Measurements from ENCODE around the gene UGT1A4.

The UGT1A4 gene

DNA sequence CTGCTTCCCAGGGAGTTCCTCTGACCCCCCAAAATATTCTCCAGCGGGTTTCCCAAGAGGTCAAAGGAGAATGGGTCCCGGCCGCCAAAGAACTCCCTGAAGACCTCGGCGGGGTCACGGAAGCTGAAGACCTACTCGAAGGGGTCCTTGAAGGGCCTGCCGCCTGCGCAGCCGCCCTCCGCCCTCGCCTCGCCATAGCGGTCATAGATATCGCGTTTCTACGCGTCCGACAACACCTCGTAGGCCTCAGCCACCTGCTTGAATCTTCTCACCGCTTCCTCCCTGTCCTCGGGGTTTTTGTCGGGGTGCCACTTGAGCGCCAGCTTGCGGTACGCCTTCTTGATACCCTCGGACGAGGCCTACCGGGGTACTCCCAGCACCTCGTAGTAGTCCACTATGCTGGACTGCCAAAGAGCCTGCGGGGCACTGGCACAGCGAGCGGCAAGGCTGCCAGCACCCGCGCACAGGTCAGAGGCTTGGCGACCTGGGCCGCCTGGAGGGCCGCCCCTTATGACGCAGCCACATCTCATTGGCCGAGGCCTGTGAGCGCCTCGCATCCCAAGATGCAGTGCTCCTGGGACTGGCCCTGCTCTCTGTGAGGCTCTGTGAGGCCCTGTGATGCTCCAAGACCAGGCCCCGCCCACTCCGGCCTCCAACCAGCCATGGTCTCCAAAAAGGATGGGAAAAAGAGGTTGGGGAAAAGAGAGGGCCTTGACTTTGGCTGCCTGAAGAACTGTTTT, 36.5 kb downstream of the UGT1A4 start:
- no peak overlapping the region for H3K4me3 ChIP-seq
- H3K27ac ChIP-seq = no peak overlapping the region
- DNase-seq (ENCODE audit: low spot score) = no peak
- TF ChIP-seq, protein P1, sequence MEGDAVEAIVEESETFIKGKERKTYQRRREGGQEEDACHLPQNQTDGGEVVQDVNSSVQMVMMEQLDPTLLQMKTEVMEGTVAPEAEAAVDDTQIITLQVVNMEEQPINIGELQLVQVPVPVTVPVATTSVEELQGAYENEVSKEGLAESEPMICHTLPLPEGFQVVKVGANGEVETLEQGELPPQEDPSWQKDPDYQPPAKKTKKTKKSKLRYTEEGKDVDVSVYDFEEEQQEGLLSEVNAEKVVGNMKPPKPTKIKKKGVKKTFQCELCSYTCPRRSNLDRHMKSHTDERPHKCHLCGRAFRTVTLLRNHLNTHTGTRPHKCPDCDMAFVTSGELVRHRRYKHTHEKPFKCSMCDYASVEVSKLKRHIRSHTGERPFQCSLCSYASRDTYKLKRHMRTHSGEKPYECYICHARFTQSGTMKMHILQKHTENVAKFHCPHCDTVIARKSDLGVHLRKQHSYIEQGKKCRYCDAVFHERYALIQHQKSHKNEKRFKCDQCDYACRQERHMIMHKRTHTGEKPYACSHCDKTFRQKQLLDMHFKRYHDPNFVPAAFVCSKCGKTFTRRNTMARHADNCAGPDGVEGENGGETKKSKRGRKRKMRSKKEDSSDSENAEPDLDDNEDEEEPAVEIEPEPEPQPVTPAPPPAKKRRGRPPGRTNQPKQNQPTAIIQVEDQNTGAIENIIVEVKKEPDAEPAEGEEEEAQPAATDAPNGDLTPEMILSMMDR (IDR thresholded peaks at IDR 0.05) = no peak

GRCh38 chr2:233756429-233757081, 38.0 kb downstream of the UGT1A4 start:
- DNase-seq (ENCODE audit: low spot score) = no peak
- Histone ChIP-seq H3K4me3 (no peak overlapping the region), H3K27ac (no peak overlapping the region)
- TF ChIP-seq, protein P1 (IDR thresholded peaks at IDR 0.05) = no peak

DNA sequence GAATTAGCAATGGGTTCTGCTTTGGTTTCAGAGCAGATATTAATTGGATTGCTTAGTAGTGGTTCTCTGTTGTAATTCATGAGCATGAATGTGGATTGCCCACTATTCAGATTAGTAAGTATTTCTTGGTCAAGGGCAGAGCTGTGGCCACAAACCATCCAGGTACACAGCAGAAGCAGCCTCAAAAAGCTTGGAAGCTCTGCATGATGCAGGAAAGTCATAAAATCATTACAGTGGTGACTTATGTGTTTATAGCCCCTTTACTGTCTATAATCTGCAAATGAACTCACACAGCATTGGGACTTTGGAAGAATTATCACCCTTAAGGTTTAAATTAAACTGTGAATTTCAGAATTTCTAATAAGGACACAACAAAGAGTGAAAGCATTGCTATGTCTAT, 39.6 kb downstream of the UGT1A4 start:
- DNase-seq (ENCODE audit: low spot score) = no peak
- no peak overlapping the region for H3K27ac ChIP-seq
- TF ChIP-seq, protein P1 (IDR thresholded peaks at IDR 0.05) = no peak
- H3K4me3 ChIP-seq = no peak overlapping the region

DNA sequence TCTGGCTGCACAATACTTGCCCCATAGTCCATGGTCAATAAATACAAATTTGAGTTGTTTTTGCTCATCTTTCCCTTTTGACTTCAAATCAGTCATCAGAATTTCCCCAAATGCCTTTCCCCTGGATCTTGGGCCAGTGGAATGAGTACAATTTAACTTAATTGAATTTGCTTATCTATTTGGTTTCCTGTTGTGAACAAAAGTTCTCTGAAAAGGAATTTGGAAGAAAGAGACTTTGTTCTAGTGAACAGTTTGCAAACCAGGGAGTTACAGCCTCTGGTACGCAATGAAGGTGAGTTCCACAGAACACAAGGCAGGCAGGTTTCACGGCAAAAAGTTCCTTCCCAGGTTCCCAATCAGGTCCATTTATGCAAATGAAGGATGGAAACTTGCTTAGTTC, 40.3 kb downstream of the UGT1A4 start:
- no peak for DNase-seq (ENCODE audit: low spot score)
- H3K27ac ChIP-seq = no peak overlapping the region
- TF ChIP-seq, protein P1 (IDR thresholded peaks at IDR 0.05) = no peak
- no peak overlapping the region for H3K4me3 ChIP-seq

GRCh38 chr2:233760043-233760442, 41.5 kb downstream of the UGT1A4 start, which contains the start of gene UGT1A1:
UGT1A1 (plus strand) TSS chr2:233760270; CDS start chr2:233760288, 18 bp downstream.
- Histone ChIP-seq H3K4me3 (no peak within 1 kb of the TSS), H3K27ac (no peak within 1 kb of the TSS)
- no peak for DNase-seq (ENCODE audit: low spot score)
- TF ChIP-seq, protein P1 (IDR thresholded peaks at IDR 0.05) = no peak

DNA sequence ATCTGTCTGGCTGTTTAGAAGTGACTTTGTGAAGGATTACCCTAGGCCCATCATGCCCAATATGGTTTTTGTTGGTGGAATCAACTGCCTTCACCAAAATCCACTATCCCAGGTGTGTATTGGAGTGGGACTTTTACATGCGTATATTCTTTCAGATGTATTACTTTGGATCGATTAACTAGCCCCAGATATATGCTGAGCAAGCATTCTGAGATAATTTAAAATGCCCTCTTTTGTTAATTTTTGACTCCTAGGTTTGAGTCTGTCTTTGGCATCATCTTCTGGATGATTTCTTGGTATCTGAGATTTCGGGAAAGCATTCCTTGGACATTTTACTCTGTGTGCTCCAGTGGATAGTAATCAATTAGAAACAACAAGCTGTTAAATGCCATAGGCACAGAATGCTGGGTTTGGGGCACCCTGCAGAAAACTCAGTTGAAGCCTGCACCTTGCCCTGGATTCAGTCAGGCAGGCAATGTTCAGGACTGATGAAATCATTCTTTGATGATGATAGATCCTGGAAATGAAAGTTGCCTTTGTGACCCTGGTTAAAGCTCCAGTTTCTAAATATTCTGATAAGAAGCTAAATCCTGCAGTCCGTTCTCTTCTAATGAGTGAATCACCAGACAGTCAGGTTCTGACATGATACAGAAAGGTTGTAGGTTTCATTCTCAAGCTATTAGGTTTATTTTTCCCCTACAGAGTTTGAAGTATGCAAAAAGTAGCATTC, 42.7 kb downstream of the UGT1A4 start:
- DNase-seq (ENCODE audit: low spot score) = no peak
- TF ChIP-seq, protein P1 (IDR thresholded peaks at IDR 0.05) = no peak
- Histone ChIP-seq H3K27ac (no peak overlapping the region), H3K4me3 (no peak overlapping the region)
